ENCODE measurements around the gene CACNA2D3. TPM values are rescaled to one million over a fixed set of nuclear protein-coding genes. Genes with fewer than 3 reads are reported as not detected.

The CACNA2D3 gene
- total and polyA plus RNA-seq, 4 donors: 0.06 to 0.37 (median 0.08) TPM; not detected in 1

DNA sequence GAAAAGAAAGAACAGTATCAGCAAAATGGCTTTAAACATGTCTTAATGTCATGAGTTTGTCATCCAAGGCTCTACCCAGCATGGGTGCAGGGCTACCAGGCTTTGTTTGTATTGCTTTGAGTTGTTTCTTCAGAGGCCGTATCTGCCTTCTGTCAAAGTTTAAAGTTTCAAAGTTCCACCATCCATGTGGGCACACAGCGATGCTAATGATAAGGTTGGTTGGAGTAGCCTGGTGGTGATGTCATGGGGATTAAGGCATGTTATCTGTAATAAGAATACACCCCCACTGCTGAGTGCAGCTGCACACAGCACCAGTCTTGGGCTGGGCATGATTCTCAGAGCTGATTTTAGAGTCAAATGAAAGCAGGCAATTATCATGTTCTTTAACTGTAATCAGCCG, 877.5 kb downstream of the CACNA2D3 start:
- peaks cover 0 to 7% (median 0%) of the 10 kb centered on the region in 4 donors for H3K27me3 ChIP-seq (ENCODE audit: control insufficient read depth in 4 of 4, insufficient read depth in 4 of 4, low read length in 3 of 4)
- no peak for TF ChIP-seq RXRA (IDR thresholded peaks at IDR 0.05)
- no peak for DNase-seq (ENCODE audit: low spot score)
- WGBS: 50% methylated on average over 3 of the region's 3 CpGs
- no peaks in the 10 kb centered on the region for H3K4me1 ChIP-seq (ENCODE audit: control insufficient read depth in 4 of 4, insufficient read depth in 4 of 4, low read length in 3 of 4)
- peaks cover 0 to 1% (median 0%) of the 10 kb centered on the region in 4 donors for H3K9me3 ChIP-seq (ENCODE audit: control insufficient read depth in 4 of 4, low read length in 3 of 4)
- H3K36me3 ChIP-seq (ENCODE audit: control insufficient read depth in 4 of 4, insufficient read depth in 3 of 4, low read depth in 1 of 4, low read length in 3 of 4): no peaks in the 10 kb centered on the region
- no peak overlapping the region for H3K9ac ChIP-seq (ENCODE audit: low read depth in 1 of 2, low read length in 2 of 2)
- no peak overlapping the region for H3K4me3 ChIP-seq (ENCODE audit: low read depth in 1 of 3, low read length in 3 of 3)
- no peak overlapping the region for H3K27ac ChIP-seq (ENCODE audit: low read depth in 1 of 2, low read length in 2 of 2)

DNA sequence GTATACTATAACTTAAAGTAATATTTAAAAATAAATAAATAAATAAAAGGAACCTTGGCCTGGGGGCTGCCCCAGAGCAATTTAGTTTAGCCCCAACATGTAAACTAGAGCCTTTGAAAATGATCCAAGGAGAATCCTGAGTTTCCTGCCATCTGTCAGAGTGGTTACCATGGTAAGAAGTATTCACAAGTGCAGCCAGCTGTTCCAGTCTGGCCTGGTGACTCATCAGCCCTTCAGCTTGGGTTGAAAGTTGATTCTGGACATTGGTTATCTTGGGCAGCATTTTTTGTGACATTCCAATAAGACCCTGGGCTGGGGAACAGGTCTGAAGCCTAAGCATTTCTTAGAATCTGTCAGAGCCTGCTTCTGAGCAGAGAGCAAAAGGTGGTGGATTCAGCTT, 878.2 kb downstream of the CACNA2D3 start:
- Histone ChIP-seq H3K27ac (ENCODE audit: low read depth in 1 of 2, low read length in 2 of 2) (no peak overlapping the region), H3K9me3 (ENCODE audit: control insufficient read depth in 4 of 4, low read length in 3 of 4) (peaks cover 0 to 1% (median 0%) of the 10 kb centered on the region in 4 donors), H3K9ac (ENCODE audit: low read depth in 1 of 2, low read length in 2 of 2) (no peak overlapping the region), H3K36me3 (ENCODE audit: control insufficient read depth in 4 of 4, insufficient read depth in 3 of 4, low read depth in 1 of 4, low read length in 3 of 4) (no peaks in the 10 kb centered on the region), H3K4me1 (ENCODE audit: control insufficient read depth in 4 of 4, insufficient read depth in 4 of 4, low read length in 3 of 4) (no peaks in the 10 kb centered on the region), H3K27me3 (ENCODE audit: control insufficient read depth in 4 of 4, insufficient read depth in 4 of 4, low read length in 3 of 4) (peaks cover 0 to 7% (median 0%) of the 10 kb centered on the region in 4 donors), H3K4me3 (ENCODE audit: low read depth in 1 of 3, low read length in 3 of 3) (no peak overlapping the region)
- DNase-seq (ENCODE audit: low spot score): no peak
- no peak for TF ChIP-seq NR2F2 (IDR thresholded peaks at IDR 0.05)
- TF ChIP-seq ATF3 (IDR thresholded peaks at IDR 0.05): no peak
- TF ChIP-seq, protein P1, sequence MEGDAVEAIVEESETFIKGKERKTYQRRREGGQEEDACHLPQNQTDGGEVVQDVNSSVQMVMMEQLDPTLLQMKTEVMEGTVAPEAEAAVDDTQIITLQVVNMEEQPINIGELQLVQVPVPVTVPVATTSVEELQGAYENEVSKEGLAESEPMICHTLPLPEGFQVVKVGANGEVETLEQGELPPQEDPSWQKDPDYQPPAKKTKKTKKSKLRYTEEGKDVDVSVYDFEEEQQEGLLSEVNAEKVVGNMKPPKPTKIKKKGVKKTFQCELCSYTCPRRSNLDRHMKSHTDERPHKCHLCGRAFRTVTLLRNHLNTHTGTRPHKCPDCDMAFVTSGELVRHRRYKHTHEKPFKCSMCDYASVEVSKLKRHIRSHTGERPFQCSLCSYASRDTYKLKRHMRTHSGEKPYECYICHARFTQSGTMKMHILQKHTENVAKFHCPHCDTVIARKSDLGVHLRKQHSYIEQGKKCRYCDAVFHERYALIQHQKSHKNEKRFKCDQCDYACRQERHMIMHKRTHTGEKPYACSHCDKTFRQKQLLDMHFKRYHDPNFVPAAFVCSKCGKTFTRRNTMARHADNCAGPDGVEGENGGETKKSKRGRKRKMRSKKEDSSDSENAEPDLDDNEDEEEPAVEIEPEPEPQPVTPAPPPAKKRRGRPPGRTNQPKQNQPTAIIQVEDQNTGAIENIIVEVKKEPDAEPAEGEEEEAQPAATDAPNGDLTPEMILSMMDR (IDR thresholded peaks at IDR 0.05; ENCODE audit: low read depth, low read length, missing input control): no peak
- TF ChIP-seq ZBTB33 (IDR thresholded peaks at IDR 0.05): no peak
- TF ChIP-seq GABPA (IDR thresholded peaks at IDR 0.05 in 1 of 2, conservative IDR thresholded peaks at IDR 0.05 in 1 of 2): no peak
- no peak for TF ChIP-seq FOXA1 (IDR thresholded peaks at IDR 0.05)
- no peak for TF ChIP-seq REST (IDR thresholded peaks at IDR 0.05)
- TF ChIP-seq EGR1 (IDR thresholded peaks at IDR 0.05; ENCODE audit: low read depth in 2 of 2): no peak
- TF ChIP-seq MAX (IDR thresholded peaks at IDR 0.05): no peak
- TF ChIP-seq HNF4A (conservative IDR thresholded peaks at IDR 0.05): no peak
- no peak for TF ChIP-seq JUND (IDR thresholded peaks at IDR 0.05)
- TF ChIP-seq FOXA2 (IDR thresholded peaks at IDR 0.05): no peak
- TF ChIP-seq TAF1 (conservative IDR thresholded peaks at IDR 0.05): no peak
- no peak for TF ChIP-seq SP1 (IDR thresholded peaks at IDR 0.05)
- no peak for TF ChIP-seq YY1 (IDR thresholded peaks at IDR 0.05)
